ENCODE results near the gene AGBL4.
A peak's percentile ranks its signal among the peaks of the same experiment; 100 is the strongest.
"Not testable (repeated sequence)": the region's sequence is repeated elsewhere in the genome, so short reads cannot be mapped to it uniquely, and the experiment has no call there.

Gene AGBL4

DNA sequence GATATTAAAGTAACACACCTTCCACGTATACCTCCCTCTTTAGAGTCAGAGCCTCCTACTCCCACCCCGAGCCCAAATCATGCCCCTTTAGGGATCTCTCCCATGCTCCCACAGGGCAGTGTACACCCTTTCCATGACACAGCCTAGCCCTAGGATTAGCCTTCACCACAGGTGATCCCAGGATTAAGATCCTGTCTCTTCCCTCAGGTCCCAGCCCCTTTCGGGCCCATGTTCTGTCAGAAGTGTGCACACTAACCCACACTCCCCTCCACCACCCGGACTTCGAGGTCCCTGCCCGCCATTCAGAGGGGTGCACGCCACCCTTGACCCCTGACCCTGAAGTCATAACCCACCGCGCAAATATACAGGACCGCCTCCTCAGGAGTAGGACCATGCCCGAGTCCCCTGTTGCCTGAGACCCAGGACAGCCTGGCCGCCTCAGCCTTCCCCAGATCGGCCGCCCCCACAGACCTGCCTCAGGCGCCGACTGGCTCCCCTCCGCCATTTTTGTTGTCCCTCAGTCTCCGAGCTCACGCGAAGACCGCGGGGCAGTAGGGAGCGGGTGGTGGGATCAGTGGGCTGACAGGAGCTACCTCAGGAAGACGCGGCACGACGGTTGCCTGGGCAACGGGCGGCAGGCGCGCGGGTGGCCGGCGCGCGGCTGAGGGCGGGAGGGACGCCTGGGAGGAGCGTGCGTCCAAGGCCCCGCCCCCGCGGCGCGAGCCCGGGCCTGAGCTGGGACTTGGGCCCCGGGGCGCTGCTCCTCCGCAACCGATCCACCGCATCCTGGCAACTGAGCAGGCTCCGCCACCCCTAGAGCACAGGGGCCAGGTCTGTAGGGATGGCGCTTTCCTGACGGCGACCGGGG lies at the start of gene AGBL4:
TSS of gene AGBL4 (minus strand) at position 663 of the 868 bp plus-strand sequence.
- DNase-seq: peak; percentile 88

DNA sequence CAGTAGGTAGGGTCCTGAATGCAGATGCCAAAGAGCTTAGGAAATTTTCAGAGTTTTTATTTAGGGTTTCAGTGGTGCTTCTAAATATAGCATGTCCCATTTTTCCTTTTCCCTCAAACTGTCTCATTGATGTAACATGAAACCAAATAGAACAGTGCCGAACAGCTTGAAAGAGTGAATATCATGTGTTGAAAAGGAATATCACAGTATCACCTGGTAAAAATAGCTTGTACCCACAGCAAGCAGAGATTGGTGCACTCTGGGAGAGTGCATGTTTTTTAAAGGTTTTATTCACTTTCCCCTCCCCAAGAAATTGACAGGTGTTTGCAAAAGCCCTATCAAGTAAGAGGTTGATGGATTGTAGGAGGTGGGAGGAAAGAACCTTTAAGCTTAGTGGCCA lies 43.1 kb upstream of the AGBL4 start:
- no peak for DNase-seq

DNA sequence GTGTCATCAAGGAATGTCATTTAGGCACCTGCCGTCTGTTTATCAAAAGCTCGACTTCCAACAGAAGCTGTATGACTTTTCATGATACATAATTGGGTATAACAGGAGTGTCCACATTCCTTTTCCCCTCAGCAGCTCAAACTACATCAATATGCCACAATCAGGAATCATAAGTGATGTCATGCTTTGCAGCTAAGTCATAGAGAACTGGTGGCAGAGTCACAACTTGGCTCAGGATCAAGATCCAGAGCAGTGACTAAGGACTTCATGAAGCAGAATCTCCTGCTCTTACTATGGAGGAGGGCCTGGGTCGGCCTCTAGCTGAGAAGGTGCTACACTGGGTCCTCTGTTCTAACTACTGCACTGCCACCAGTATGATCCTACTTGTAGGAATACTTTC lies 36.5 kb upstream of the AGBL4 start:
- no peak for DNase-seq

DNA sequence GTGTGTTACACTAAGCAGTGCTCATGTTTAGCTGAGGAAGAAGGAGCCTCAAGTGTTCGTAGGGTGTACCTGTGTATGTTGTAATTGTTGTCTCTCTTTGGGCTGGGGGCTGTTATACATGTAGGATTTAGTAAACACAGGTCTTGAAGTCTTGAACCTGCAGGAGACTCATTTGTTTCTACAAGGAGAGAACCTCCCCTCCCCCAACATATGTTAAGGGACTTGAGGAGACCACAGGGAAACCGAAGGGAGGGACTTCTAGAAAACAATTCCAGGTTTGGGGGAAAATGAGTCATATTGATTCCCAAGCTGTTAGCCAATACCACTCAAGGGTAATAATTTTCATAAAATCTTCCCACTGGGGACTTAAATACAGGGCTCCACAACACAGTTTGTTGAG lies 25.0 kb upstream of the AGBL4 start:
- no peak for DNase-seq

DNA sequence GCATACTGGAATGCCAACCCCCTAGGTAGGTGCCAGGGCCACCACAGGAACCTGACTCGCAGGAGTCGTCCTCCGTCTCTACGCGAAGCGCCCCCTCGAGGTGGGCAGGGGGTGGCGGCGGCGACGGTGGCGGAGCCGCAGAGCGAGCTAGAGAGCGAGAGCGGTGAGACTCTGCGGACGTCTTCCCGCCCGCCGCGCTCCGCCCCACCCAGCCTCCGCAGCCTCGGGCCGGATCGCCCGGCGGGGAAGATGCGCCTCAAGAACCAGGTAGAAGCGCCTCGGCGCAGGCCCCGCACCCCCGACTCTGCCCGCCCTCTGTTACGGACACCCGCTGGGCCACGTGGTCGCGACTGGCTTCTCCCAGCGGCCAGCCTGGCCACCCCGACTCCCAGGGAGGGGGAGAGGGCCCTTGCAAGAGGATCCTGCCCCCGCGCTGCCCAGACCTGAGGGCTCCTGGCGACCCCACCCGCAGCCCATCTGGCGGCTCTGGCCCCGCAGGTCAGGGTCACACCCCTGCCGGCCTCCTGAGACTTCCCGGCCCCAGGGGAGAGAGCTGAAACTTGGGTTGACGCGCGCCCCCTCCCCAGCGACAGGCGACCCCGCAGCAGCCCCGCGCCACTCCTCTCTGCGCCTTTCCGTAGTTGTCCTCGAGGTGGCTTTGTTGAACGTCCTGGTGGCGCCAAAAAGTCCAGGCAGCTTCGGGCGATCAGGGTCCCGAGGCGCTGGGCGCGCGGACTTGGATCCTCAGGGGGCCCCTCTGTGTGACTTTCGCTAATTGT lies 24.4 kb upstream of the AGBL4 start:
- no peak for DNase-seq

DNA sequence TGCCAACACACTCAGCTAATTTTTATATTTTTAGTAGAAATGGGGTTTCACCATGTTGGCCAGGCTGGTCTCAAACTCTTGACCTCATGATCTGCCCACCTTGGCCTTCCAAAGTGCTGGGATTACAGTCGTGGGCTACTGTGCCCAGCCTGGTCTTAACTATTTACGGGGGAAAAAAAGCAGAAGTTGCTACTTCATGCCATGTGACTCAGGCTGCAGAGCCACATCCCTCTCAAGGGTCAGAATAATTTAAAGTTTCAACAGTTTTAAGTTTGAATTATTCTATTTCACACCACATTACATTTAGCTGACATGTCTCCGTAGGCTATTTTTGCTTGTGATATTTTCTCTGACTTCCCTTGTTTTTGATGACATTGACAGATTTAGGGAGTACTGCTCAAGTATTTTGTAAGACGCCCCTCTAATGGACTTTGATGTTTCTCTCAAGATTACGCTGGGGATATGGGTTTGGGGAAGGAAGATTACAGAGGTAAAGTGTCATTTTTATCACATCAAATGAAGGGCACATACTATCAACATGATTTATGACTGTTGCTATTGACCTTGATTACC lies 14.6 kb upstream of the AGBL4 start:
- no peak for DNase-seq

DNA sequence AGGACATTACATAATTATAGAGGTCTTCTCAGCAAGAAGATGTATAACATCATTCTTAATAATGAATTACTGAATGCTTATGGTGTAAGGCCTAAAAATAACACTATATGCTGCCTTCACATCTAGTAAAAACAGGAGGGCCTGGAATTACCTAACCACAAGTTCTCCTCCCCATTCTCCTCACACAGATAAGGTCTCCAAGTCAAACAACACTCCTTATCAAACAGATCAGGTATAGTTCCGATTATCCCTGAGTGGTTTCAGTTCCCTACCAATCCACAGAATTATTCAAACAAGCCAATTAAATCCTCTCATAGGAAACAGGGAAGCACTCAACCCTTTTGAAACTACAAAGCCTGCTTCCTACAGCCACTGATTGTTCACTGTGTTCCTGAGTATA lies 4.0 kb upstream of the AGBL4 start:
- no peak for DNase-seq

DNA sequence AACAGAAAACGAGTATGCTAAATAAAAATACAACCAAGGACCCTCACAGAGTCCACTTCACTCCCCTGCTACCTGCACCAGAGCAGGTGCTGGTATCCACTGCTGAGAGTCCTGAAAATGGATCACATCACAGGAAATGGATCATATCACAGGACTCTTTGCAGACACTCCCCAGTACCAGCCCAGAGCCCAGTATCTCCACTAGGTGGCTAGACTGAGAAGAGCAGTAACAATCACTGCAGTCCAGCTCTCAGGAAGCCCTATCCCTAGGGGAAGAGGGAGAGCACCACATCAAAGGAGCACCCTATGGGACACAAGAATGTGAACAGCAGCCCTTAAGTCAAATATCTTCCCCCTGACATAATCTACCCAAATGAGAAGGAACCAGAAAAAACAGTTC lies 28.0 kb downstream of the AGBL4 start:
- no peak for DNase-seq

DNA sequence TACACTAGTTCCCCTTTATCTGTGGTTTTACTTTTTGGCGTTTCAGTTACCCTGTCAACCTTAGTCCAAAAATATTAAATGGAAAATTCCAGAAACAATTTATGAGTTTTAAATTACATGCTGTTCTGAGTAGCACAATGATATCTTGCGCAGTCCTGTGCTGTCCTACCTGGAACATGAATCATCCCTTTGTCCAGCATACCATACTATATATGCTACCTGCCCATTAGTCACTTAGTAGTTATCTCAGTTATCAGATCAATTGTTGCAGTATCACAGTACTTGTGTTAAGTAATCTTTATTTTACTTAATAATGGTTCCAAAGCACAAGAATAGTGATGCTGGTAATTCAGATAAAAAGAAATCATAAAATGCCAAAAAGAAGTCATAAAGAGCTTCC lies 52.7 kb downstream of the AGBL4 start:
- no peak for DNase-seq

DNA sequence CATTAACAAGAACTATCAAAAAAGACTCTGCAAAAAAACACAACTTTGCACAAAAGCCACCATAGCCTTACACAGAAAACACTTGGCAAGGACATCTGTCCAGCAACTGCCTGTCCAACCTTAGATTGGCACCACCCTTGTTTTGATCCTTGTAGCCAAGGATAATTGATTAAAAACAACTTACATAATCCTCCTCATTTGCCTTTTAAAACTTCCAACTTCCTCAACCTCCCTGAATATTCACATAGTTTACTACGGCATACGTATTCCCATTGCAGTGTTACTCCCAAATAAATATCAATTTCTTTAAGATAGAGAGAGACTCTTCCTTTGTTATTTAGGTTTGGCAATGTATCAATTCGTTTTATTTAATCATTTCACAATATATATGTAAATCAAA lies 72.4 kb downstream of the AGBL4 start:
- DNase-seq: no peak

DNA sequence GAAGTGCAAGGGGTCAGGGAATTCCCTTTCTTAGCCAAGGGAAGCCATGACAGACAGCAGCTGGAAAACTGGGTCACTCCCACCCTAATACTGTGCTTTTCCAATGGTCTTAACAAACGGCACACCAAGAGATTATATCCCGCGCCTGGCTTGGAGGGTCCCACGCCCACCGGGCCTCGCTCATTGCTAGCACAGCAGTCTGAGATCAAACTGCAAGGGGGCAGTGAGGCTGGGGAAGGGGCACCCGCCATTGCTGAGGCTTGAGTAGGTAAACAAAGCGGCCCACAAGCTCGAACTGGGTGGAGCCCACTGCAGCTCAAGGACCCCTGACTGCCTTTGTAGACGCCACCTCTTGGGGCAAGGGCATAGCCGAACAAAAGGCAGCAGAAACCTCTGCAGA lies 108.5 kb downstream of the AGBL4 start:
- DNase-seq: not testable (repeated sequence)

DNA sequence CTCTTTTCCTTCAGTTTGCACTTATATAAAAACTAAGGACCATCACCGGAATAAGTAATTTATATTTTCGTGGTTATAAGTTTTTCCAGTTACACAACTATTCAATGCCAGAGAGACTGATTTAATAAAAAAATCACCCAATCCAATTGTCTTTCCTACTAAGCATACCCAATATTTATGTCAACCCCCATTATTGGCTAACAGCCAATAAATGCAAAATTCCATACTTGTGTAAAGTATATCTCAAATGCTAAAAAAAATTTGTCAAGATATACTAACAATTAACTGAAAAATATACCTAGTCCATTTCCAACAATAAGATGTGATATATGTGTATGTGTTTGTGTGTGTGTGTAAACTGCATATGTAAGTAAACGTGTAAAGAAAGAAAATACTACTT lies 117.4 kb downstream of the AGBL4 start:
- no peak for DNase-seq

DNA sequence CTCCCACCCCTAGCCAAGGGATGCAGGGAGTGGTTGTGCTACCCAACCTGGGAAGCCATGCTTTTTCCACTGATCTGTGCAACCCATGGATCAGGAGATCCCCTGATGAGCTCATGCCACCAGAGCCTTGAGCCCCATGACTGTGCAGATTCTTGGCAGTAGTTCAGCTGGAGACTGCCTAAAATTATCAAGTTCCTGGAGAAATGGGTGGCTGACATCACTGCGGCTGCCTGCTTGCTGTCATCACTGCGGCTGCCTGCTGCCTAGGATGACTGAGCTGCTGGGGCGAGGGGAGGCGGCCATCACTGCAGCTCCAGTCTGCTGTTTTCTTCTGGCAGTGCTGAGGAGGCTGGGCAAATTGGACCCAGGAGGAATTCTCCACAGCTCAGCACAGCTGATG lies 159.2 kb downstream of the AGBL4 start:
- DNase-seq: no peak

DNA sequence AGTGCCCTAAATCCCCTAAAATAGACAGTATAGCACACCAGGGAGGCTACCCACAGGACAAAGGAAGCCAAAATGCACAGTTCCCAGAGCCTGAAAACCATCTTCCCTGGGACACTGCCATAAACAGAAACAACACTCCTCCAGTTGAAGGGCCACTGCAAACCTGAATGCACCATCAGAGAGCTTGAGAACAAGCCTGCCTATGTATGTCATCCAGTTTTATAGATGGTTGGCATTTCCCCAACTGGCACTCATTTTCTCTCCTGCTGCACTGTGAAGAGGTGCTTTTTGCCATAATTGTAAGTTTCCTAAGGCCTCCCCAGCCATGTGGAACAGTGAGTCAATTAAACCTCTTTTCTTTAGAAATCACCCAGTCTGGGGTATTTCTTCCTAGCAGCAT lies 169.0 kb downstream of the AGBL4 start:
- peak; percentile 77 for DNase-seq

DNA sequence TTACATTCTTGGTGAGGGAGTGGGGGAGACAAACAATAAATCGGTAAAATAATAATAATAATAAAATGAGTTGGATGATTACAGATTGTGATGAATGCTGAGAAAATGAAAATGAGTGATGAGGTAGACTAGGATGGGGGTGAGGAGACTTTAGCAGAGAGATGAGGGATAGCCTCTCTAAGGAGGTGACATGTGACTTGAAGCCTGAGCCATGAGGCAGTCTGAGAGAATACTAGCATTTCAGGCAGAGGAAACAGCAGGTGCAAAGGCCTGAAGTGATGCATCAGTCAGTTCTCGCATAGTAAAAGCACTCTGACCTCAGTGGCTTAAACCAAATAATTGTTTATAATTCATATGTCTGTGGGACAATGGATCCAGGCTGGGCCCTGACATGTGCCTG lies 181.2 kb downstream of the AGBL4 start:
- DNase-seq: no peak

DNA sequence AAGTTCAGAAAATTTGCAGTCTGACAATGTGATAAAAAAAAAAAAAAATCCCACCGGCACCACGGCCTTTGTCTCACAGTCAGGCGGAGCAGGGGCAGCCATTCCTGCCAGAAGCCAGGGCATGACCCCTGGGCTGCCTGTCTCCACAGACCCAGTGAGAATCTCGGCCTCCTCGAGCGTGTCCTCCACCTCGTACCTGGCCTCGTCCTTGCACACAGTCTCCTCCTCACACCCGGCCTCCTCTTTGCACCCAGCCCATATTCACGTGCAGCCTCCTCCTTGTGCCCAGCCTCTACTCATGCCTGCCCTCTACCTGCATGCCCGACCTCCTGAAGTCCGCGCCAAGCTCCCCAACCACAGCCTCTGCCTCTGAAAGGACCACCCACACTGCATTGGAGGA lies 182.0 kb downstream of the AGBL4 start:
- no peak for DNase-seq

DNA sequence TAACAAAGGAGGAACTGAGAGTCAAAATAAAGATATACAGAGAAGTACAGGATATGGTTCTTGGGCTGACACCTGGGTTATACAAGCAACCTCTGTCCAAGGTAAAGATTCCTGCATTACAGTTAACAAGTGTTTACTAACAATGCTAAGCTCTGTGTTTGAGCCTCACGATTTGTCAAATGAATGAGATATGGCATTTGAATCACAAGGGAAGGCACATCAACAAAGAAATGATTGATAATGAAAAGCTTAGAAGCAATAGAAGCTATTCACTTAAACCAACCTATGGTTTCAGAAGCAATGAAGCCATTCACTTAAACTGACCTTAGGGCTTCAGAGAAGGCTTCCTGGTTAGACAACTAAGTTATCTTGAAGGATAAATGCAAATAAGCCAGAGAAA lies 199.5 kb downstream of the AGBL4 start:
- no peak for DNase-seq

DNA sequence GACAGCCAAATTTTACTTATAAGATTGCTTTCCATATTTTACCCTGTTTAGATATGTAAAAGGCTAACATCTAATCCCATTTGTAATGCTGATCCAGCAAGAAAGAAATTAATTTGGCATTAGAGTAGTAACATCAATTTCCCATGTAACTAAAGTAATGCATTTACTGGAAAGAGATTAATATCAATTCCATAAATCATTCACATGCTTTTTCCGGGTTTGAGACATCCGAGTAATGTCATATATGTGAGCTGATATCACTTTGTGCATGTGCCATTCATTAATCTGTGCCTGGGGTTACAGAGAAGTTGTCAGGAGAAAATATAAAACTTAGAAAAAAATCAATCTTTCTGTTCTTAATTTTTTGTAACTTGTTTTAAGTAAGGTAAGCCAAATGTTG lies 206.1 kb downstream of the AGBL4 start:
- no peak for DNase-seq

DNA sequence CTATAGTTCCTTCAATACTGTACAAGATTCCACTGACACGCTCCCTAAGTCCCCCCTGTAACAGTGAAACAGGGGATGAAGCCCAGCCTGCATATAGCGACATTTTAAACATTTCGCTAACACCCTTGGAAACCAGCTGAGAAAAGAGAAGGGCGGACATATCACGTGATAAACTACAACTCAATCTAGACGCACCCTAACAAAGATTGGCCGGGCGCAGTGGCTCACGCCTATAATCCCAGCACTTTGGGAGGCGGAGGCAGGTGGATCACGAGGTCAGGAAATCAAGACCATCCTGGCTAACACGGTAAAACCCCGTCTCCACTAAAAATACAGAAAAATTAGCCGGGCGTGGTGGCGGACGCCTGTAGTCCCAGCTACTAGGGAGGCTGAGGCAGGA lies 236.7 kb downstream of the AGBL4 start:
- not testable (repeated sequence) for DNase-seq

DNA sequence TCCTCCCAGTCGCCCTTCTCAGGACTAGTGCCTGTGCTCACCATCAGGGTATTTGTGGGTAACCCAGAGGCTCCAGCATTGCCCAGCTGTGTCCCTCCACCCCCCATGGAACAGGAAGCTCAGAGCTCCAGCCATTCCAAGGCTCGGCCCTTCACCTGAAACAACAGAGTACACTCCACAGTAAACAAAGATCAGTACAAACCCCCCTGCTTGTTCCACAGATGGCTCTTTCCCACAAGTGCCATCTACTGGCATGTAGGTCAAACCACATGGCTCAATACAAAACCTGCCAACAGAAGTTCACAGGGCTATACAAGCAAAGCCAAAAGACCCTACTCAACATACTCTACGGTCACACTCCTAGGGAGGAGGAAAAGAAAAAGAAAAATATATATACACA lies 258.7 kb downstream of the AGBL4 start:
- no peak for DNase-seq

DNA sequence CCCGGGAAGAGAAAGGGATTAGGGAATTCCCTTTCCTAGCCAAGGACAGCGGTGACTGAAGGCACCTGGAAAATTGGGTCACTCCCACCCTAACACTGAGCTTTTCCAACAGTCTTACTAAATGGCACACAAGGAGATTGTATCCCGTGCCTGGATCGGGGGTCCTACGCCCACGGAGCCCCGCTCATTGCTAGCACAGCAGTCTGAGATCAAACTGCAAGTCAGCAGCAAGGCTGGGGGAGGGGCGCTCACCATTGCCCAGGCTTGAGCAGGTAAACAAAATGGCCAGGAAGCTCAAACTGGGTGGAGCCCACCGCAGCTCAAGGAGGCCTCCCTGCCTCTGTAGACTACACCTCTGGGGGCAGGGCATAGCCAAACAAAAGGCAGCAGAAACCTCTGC lies 285.6 kb downstream of the AGBL4 start:
- DNase-seq: not testable (repeated sequence)

DNA sequence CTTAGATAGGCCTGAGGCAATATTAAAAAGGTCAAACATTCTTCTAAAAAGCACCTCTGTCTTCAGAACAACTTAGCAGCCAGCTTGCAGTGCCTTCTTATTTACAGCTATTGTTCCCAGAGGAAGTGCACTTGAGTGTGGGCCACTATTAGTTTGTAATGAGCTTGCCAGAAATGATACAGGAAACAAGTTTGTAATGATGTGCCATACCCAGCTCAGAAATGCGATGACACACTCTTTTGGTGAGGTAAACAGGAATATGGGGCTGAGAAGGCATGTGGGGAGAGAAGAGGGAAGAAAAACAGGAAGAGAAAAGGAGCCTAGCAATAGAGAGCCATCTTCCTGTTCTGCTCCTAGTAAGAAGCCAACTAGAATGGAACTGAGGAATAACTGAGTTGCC lies 295.4 kb downstream of the AGBL4 start:
- DNase-seq: no peak

DNA sequence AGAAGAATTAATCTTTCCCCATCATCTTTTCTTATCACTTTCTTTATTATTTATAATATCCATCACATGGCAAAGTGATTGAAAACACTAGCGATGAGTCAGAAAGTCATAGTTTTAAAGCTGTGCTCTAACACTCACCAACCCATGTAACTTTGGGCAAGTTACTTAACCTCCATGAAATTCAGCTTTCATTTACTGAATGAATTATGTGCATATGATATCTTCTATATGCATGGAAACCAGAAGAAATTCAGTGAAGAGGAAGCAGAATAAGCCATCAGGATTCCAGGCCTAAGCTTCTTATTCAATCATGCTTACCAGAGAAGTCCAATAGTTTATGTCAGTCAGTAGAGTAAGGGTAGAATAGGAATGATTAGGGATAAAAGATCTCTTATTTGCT lies 300.1 kb downstream of the AGBL4 start:
- no peak for DNase-seq

DNA sequence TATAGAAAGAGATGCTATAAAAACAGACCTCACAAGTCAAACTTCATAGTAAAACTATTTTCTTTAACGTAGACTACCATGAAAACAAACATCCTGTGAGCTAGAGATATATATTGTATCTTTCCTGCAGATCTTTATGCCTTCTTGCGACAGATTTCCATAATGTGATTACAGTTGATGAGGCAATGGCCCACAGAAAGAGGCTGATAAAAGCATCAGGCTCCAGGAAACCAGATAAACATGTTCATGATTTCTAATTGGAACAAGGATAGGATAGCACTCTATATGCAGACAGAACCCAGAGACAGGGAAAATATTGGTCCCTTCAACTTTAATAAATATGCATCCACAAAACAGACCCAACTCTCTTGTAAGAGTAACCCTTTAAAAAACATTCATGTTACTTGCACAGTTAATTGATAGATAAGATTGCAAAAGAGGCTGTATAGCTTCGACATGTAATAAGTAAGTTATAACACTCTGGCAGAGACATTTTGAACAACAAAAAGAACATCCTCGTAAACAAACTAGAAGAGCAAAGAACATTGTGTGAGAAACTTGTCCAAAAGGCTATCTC lies 329.4 kb downstream of the AGBL4 start:
- no peak for DNase-seq
